ENCODE results near the gene DHFR. TPM values are rescaled to one million over a fixed set of nuclear protein-coding genes. Genes with fewer than 3 reads are reported as not detected.
"Not testable (repeated sequence)": the region's sequence is repeated elsewhere in the genome, so short reads cannot be mapped to it uniquely, and the experiment has no call there.

Gene DHFR
- total and polyA plus RNA-seq, 12 donors: 4.1 to 19.6 (median 9.9) TPM

DNA sequence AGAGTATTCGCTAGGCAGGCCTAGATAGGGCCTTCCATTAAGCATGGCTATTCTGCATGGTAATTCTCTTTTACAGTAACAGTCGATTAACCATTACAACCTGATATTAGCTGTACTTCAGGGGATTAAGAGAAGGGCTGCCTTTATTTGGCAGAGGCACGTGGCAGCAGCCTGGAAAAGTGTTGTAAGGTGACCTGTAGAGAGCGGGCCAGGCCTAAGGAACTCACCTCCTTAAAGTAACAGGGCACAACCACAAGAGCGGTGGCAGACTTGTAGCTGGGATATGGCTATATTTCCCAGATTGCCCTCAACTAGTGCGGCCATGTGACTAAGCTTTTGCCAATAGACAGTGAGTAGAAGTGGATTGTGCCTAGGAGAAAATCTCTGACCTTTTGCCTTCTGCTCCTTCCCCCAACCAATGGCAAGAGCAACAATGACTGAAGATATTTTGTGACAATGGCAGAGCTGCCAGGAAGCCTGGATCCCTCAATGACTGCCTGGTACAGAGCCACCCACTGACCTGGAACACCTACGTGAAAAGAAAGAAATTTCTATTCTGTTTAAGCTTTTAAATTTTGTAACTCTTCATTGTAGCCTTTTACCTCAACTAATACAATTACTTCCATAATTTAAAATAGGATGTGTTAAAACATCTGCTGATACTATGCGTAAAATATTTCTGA, 65.8 kb downstream of the DHFR start:
- no peak overlapping the region for H3K27ac ChIP-seq
- no peak for DNase-seq
- intact Hi-C loops (cut with DNase I): no loop called here

GRCh38 chr5:80584770-80585169, 70.0 kb downstream of the DHFR start:
- no peak overlapping the region for H3K4me3 ChIP-seq
- intact Hi-C loops (cut with DNase I): no loop called here
- H3K27me3 ChIP-seq: peaks cover 0 to 4% (median 0%) of the 10 kb centered on the region in 7 donors
- H3K4me1 ChIP-seq: no peaks in the 10 kb centered on the region
- H3K9me3 ChIP-seq: no peaks in the 10 kb centered on the region
- WGBS, 2 donors: 86 to 87% methylated on average over 6 of the region's 6 CpGs
- ATAC-seq: no peak
- TF ChIP-seq, protein P1, sequence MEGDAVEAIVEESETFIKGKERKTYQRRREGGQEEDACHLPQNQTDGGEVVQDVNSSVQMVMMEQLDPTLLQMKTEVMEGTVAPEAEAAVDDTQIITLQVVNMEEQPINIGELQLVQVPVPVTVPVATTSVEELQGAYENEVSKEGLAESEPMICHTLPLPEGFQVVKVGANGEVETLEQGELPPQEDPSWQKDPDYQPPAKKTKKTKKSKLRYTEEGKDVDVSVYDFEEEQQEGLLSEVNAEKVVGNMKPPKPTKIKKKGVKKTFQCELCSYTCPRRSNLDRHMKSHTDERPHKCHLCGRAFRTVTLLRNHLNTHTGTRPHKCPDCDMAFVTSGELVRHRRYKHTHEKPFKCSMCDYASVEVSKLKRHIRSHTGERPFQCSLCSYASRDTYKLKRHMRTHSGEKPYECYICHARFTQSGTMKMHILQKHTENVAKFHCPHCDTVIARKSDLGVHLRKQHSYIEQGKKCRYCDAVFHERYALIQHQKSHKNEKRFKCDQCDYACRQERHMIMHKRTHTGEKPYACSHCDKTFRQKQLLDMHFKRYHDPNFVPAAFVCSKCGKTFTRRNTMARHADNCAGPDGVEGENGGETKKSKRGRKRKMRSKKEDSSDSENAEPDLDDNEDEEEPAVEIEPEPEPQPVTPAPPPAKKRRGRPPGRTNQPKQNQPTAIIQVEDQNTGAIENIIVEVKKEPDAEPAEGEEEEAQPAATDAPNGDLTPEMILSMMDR (IDR thresholded peaks at IDR 0.05): no peak
- DNase-seq: no peak
- H3K36me3 ChIP-seq: no peaks in the 10 kb centered on the region
- H3K27ac ChIP-seq: no peak overlapping the region

More for the DNA sequence above, 65.8 kb downstream of the DHFR start:
- peaks cover 0 to 10% (median 0%) of the 10 kb centered on the region in 7 donors for H3K27me3 ChIP-seq
- no peak for ATAC-seq
- WGBS, 2 donors: 85 to 90% methylated on average over 8 of the region's 8 CpGs
- no peaks in the 10 kb centered on the region for H3K36me3 ChIP-seq
- no peak overlapping the region for H3K4me3 ChIP-seq
- no peaks in the 10 kb centered on the region for H3K9me3 ChIP-seq
- TF ChIP-seq, protein P1 (IDR thresholded peaks at IDR 0.05): no peak
- no peaks in the 10 kb centered on the region for H3K4me1 ChIP-seq

DNA sequence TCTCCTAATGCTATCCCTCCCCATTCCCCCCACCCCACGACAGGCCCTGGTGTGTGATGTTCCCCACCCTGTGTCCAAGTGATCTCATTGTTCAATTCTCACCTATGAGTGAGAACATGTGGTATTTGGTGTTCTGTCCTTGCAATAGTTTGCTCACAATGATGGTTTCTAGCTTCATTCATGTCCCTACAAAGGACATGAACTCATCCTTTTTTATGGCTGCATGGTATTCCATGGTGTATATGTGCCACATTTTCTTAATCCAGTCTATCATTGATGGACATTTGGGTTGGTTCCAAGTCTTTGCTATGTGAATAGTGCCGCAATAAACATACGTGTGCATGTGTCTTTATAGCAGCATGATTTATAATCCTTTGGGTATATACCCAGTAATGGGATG, 74.5 kb downstream of the DHFR start:
- H3K36me3 ChIP-seq; H3K9me3 ChIP-seq; DNase-seq; intact Hi-C loops (cut with DNase I); H3K27ac ChIP-seq; H3K4me3 ChIP-seq; ATAC-seq; H3K4me1 ChIP-seq: not testable (repeated sequence)
- H3K27me3 ChIP-seq: peaks cover 0 to 15% (median 4%) of the 10 kb centered on the region in 7 donors
- WGBS, 2 donors: 96 to 98% methylated on average over 3 of the region's 3 CpGs

DNA sequence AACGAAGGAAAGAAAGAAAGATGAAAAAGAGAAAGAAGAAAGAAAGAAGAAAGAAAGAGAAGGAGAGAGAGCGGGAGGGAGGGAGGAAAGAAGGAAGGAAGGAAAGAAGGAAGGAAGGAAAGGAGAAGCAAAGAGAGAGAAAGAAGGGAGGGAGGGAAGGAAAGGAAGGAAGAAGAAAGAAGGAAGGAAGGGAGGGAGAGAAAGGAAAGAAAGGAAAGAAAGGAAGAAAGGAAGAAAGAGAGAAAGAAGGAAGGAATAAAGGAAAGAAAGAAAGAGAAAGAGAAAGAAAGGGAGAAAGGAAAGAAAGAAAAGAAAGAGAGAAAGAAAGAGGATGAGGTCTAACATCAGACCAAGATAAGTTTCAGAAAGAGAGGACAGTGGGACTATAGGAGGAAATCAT, 75.7 kb downstream of the DHFR start:
- no peak for ATAC-seq
- Histone ChIP-seq H3K36me3 (no peaks in the 10 kb centered on the region), H3K4me3 (no peak overlapping the region), H3K9me3 (no peaks in the 10 kb centered on the region), H3K27ac (no peak overlapping the region), H3K4me1 (no peaks in the 10 kb centered on the region), H3K27me3 (peaks cover 0 to 26% (median 11%) of the 10 kb centered on the region in 7 donors)
- TF ChIP-seq, protein P1 (IDR thresholded peaks at IDR 0.05): no peak
- 92 to 98% methylated on average over 2 of the region's 2 CpGs for WGBS, 2 donors
- intact Hi-C loops (cut with DNase I): no loop called here
- DNase-seq: no peak

GRCh38 chr5:80577707-80578106, 77.1 kb downstream of the DHFR start:
- ATAC-seq: no peak
- no peak for DNase-seq
- Histone ChIP-seq H3K36me3 (no peaks in the 10 kb centered on the region), H3K4me1 (no peaks in the 10 kb centered on the region), H3K4me3 (no peak overlapping the region), H3K27me3 (peaks cover 0 to 40% (median 23%) of the 10 kb centered on the region in 7 donors), H3K9me3 (no peaks in the 10 kb centered on the region), H3K27ac (no peak overlapping the region)
- intact Hi-C loops (cut with DNase I): no loop called here
- WGBS, 2 donors: 14 to 21% methylated on average over 5 of the region's 5 CpGs
- TF ChIP-seq, protein P1 (IDR thresholded peaks at IDR 0.05): no peak

Measured in heart right ventricle (tissue), 16 donors.